ENCODE data around the gene PBX1.
"Not testable (repeated sequence)": the region's sequence is repeated elsewhere in the genome, so short reads cannot be mapped to it uniquely, and the experiment has no call there.

PBX1 gene

DNA sequence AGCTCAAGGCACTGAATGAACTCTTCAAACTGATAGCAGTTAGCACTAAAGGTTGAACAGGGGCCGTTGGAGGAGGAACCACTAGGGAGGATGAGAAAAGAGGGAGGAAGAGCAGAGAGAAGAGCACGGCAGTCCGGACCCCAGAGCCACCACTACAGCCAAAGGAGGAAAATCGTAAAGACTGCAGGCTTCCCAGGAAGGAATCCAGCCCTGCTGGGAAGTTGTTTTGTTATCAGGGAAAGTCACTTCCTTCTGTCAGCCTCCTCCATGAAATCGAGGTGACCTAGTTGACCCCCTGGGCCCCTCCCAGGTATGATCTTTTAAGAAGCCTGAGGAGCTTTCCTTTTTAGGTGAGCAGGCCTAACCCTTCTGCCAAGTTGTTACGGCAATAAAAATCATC, 88.2 kb downstream of the PBX1 start:
- H3K27me3 Mint-ChIP-seq, result peaks cover 7% of the 10 kb centered on the region
- H3K9me3 Mint-ChIP-seq, result no peaks in the 10 kb centered on the region
- H3K4me1 Mint-ChIP-seq (ENCODE audit: low read depth), result peaks cover 6% of the 10 kb centered on the region
- H3K4me3 Mint-ChIP-seq, result no peak overlapping the region
- no peak overlapping the region for H3K27ac Mint-ChIP-seq
- no peaks in the 10 kb centered on the region for H3K36me3 Mint-ChIP-seq (ENCODE audit: low read depth)

DNA sequence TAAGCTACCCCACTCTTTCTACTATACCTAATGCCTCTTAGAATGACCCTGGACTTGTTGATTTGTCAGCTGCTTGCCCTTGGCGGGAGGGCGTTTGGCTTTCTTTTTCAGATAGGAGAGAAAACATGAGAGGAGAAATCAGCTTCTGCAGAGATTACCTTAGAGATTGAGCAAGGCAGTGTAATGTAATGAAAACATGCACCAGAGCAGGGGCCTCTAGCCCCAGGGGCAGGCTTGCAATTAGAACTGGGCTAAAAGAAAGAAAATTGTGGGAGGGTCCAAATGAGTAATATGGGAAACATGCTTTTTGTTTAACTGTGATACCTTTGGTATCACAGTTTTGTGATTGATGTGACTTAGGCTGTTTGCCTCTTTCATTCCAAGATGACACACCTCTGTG, 89.7 kb downstream of the PBX1 start:
- H3K9me3 Mint-ChIP-seq, result no peaks in the 10 kb centered on the region
- H3K27ac Mint-ChIP-seq, result no peak overlapping the region
- no peak overlapping the region for H3K4me3 Mint-ChIP-seq
- H3K4me1 Mint-ChIP-seq (ENCODE audit: low read depth), result peaks cover 6% of the 10 kb centered on the region
- no peaks in the 10 kb centered on the region for H3K36me3 Mint-ChIP-seq (ENCODE audit: low read depth)
- peaks cover 10% of the 10 kb centered on the region for H3K27me3 Mint-ChIP-seq

DNA sequence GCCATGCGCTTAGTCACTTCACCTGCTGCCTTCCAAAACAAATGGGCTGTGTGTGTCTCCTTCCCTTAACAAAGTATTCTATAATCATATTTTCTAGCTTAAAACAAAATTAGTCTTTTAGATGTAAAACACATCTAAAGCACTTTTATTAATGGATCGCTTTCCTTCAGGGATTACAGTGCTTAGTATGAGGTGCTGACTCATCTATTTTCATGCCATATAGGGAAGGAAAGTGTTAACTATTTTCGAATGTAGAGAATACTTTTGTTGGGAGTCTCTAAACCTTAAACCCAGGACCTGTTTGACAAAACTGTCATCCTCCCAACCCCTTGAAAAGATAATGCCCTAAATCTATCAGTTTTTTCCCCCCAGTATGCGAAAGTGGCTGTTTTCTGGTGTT, 90.2 kb downstream of the PBX1 start:
- Mint-ChIP-seq H3K4me1 (ENCODE audit: low read depth) (peaks cover 6% of the 10 kb centered on the region), H3K4me3 (no peak overlapping the region), H3K27ac (no peak overlapping the region), H3K36me3 (ENCODE audit: low read depth) (no peaks in the 10 kb centered on the region), H3K9me3 (no peaks in the 10 kb centered on the region), H3K27me3 (peaks cover 10% of the 10 kb centered on the region)

DNA sequence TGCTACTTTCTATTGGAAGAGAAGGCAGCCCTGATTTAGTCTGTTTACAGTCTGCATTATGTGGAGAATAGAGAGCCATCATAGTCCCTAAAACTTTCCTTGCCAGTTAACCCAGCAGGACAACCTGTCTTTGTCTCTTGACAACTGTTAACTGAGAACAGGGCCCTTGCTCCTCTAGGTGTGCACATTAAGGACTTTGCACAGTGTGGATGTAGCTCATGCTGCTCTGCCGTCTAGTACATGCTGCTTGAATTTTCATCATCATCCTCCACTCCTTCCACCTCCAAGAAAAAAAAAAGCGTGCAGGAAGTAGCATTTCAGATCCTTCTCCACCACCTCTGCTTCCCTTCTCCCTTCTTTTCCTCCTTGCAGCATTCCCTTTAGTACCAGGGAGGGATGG, 91.5 kb downstream of the PBX1 start:
- Mint-ChIP-seq H3K36me3 (ENCODE audit: low read depth) (no peaks in the 10 kb centered on the region), H3K4me1 (ENCODE audit: low read depth) (peaks cover 6% of the 10 kb centered on the region), H3K27me3 (peaks cover 11% of the 10 kb centered on the region), H3K27ac (no peak overlapping the region), H3K4me3 (no peak overlapping the region), H3K9me3 (no peaks in the 10 kb centered on the region)

DNA sequence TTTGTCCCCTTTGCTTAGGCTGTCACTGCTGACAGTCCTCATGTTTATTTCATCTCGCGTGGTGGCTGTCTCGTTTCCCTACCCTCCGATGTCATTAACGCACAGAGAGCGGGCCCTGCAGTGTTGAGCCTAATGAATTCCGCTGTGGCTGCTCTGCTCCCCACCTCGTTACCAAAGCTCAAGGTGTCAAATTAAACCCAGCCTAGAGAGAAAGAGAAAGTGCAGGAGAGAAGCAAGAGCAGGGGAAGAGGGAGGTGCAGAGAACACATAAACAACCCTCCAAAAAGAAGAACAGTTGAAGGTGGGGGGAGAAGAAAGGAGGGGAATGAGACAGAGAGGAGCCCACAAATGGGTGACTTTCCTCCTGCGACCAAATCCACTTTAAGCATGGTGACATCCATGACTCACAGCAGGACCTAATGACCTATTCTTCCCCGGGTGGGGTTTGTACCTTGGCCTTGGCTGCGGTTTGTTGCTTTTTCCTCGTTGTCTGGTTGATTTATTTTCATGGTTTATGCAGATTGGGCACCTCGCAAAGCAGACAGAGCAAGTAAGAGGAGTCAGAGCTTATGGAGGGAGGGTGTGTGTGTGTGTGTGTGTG, 92.5 kb downstream of the PBX1 start:
- Mint-ChIP-seq H3K27ac (no peak overlapping the region), H3K9me3 (peaks cover 2% of the 10 kb centered on the region), H3K4me3 (no peak overlapping the region), H3K27me3 (peaks cover 12% of the 10 kb centered on the region), H3K4me1 (ENCODE audit: low read depth) (peaks cover 6% of the 10 kb centered on the region), H3K36me3 (ENCODE audit: low read depth) (no peaks in the 10 kb centered on the region)

DNA sequence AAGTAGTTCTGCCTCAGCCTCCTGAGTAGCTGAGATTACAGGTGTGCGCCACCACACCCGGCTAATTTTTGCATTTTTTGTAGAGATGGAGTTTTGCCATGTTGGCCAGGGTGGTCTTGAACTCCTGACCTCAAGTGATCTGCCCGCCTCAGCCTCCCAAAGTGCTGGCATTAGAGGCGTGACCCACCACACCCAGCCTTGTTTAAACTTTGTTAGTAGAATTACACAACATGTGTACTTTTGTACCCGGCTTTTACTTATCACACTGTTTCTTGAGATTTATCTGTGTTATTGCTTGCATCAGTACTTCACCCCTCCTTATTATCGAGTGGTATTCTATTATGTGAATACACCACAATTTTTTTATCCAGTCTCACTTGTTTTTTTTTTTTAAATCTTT, 94.0 kb downstream of the PBX1 start:
- not testable (repeated sequence) for H3K4me3 Mint-ChIP-seq; H3K27ac Mint-ChIP-seq; H3K36me3 Mint-ChIP-seq (ENCODE audit: low read depth); H3K9me3 Mint-ChIP-seq; H3K4me1 Mint-ChIP-seq (ENCODE audit: low read depth)
- H3K27me3 Mint-ChIP-seq, result peaks cover 12% of the 10 kb centered on the region

DNA sequence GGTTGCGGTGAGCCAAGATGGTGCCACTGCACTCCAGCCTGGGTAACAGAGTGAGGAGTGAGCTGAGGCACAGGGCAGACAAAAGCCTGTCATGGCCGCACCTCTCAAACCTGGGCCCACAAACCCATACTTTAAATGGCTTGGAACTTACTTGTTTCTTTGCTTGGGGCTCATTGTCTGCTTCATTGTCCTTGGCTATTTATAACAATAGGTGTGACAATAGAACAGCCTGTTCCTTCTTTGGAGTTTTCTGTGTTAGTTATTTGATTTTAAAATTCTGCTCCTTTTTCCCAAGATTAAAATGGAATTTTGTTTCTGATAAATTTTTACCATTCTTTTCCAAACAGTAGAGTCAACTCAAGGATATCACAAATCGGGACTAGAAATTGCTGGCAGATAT, 94.7 kb downstream of the PBX1 start:
- Mint-ChIP-seq H3K4me3 (no peak overlapping the region), H3K36me3 (ENCODE audit: low read depth) (no peaks in the 10 kb centered on the region), H3K4me1 (ENCODE audit: low read depth) (peaks cover 6% of the 10 kb centered on the region), H3K9me3 (peaks cover 3% of the 10 kb centered on the region), H3K27me3 (peaks cover 12% of the 10 kb centered on the region), H3K27ac (no peak overlapping the region)

DNA sequence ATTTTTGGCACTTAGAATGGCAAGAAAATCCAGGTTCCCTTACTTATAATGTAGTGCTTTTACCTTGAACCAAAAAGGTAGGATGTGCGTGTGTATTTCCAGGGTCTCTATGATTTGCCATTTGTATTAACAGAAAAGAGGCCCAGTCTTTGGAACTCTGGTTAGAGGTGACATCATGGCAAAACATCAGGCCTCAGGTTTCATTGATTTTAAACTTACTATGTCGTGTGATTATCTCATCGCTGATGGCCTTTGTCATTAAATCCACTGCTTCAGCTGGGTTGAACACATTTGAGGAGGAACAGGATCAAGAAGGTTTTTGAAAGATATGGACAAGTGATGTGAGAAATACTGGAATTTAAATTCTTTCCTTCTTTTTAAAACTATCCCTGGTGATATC, 95.2 kb downstream of the PBX1 start:
- Mint-ChIP-seq H3K27me3 (peaks cover 12% of the 10 kb centered on the region), H3K9me3 (peaks cover 3% of the 10 kb centered on the region), H3K4me1 (ENCODE audit: low read depth) (peaks cover 6% of the 10 kb centered on the region)

DNA sequence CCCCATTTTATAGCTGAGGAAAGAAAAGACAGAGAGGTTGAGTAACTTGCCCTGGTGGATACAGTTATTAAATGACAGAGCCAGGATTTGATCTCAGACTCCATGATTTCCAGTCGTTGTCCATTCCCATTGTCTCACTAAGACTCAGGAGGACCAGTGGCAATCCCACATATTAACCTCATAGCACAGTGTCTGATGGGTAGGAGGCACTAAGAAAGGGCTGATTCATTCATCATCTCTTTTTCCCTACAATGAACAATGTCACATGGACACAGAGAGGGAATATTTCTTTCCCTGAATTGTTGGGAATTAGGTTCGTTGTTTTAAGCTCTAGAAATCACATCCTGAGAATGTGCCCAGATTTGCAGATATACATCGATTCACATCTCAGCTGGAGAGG, 99.9 kb downstream of the PBX1 start:
- Mint-ChIP-seq H3K9me3 (peaks cover 3% of the 10 kb centered on the region), H3K36me3 (ENCODE audit: low read depth) (no peaks in the 10 kb centered on the region), H3K4me3 (no peak overlapping the region), H3K27ac (no peak overlapping the region), H3K27me3 (peaks cover 3% of the 10 kb centered on the region), H3K4me1 (ENCODE audit: low read depth) (peaks cover 12% of the 10 kb centered on the region)

More for the DNA sequence above, 95.2 kb downstream of the PBX1 start:
- H3K4me3 Mint-ChIP-seq, result no peak overlapping the region
- no peak overlapping the region for H3K27ac Mint-ChIP-seq
- H3K36me3 Mint-ChIP-seq (ENCODE audit: low read depth), result no peaks in the 10 kb centered on the region

DNA sequence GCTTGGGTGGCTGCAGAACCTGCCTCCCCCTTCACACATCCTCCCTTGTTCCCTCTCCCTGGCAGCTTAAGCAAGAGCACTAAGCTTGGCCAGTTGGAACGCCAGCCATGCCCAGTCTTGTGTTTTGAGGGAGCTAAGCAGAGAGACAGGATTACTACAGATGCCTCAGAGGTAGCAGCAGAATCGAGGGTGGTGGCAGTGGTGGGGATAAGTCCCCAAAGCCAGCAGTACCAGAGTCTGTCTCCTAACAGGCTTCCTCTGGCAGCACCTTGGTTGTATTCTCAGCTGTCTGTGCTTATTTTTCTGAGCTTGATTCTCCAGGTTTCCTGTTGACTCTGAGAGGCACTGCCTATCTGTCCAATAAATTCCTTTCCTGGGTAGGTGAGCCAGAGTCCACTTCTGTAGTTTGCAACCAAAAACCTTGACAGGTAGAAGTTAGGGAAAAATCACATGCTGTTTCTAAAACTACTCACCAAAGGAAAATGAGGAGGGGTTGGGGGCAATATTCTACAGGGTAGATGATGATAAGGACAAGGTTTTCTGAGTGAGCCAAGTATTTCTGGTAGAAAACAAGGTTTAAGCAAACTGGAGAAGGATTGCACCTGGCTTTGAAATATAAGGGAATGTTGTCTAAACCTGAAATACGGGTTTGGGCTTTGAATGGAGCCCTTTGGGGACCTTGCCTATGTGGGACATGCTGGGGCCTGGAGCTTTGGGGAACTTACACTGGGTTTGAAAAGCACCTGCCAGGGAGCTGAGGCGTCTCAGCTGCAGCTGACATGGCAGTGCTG, 100.8 kb downstream of the PBX1 start:
- Mint-ChIP-seq H3K36me3 (ENCODE audit: low read depth) (no peaks in the 10 kb centered on the region), H3K4me3 (no peak overlapping the region), H3K27ac (no peak overlapping the region), H3K9me3 (peaks cover 7% of the 10 kb centered on the region), H3K4me1 (ENCODE audit: low read depth) (peaks cover 12% of the 10 kb centered on the region), H3K27me3 (peaks cover 3% of the 10 kb centered on the region)

DNA sequence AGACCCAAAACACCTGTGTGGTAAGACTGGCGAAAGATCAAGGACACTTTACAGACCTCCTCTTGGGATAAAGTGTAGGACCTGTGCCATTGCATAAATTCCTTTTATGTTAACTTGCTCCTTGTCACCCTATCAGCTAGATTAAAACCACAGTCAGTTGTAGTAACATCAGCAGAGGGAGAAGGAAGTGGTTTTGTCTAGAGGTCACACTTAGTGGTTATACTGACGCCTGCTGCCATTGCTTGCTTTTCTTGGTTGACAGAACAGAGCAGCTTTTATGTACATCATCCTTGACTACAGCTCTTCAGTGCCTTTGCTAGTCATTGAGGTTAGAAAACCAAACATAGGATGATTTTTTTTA, 101.4 kb downstream of the PBX1 start:
- peaks cover 12% of the 10 kb centered on the region for H3K4me1 Mint-ChIP-seq (ENCODE audit: low read depth)
- H3K27ac Mint-ChIP-seq, result no peak overlapping the region
- peaks cover 7% of the 10 kb centered on the region for H3K9me3 Mint-ChIP-seq
- H3K27me3 Mint-ChIP-seq, result peaks cover 3% of the 10 kb centered on the region
- no peak overlapping the region for H3K4me3 Mint-ChIP-seq
- no peaks in the 10 kb centered on the region for H3K36me3 Mint-ChIP-seq (ENCODE audit: low read depth)

DNA sequence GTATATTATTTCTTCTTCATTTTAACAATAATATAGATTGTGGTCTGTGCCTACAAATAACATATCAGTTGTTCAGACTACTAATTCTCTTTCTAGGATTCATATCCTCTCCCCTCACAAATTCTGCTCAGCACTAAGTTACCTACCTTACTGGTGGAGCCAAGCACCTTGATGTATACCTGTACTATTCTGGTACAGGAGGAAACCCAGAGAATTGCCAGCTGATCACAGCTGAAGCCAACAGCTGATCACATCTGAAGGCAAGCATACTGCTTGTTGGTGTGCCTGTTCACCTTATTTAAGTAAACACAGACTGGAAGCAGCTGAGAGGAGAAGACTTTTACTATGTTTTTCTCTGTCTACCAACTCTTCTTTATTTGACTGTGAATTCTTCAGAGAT, 101.8 kb downstream of the PBX1 start:
- no peaks in the 10 kb centered on the region for H3K27me3 Mint-ChIP-seq
- H3K4me1 Mint-ChIP-seq (ENCODE audit: low read depth), result peaks cover 12% of the 10 kb centered on the region
- no peak overlapping the region for H3K27ac Mint-ChIP-seq
- no peak overlapping the region for H3K4me3 Mint-ChIP-seq
- H3K9me3 Mint-ChIP-seq, result peaks cover 7% of the 10 kb centered on the region
- no peaks in the 10 kb centered on the region for H3K36me3 Mint-ChIP-seq (ENCODE audit: low read depth)

DNA sequence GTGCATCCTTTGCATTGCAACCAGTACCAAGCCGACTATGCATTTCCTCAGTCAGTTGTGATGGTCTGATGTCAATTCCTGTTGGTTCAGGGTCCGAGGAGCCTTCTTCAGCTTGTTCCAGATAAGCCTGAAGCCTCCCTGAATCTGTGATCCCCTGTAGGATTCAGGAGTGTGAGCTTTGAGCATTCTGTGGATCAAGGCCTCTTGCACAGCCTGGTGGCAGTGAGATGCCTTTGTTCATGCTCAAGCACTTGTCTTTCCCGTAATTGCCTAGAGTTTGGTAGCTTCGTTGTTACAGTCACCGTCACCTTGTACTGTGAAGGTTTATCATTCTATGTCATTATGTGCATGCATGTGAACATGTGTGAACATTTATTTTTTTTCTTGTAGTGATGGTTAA, 103.5 kb downstream of the PBX1 start:
- no peaks in the 10 kb centered on the region for H3K27me3 Mint-ChIP-seq
- H3K27ac Mint-ChIP-seq, result no peak overlapping the region
- no peak overlapping the region for H3K4me3 Mint-ChIP-seq
- H3K4me1 Mint-ChIP-seq (ENCODE audit: low read depth), result peaks cover 12% of the 10 kb centered on the region
- H3K9me3 Mint-ChIP-seq, result peaks cover 4% of the 10 kb centered on the region
- H3K36me3 Mint-ChIP-seq (ENCODE audit: low read depth), result no peaks in the 10 kb centered on the region

DNA sequence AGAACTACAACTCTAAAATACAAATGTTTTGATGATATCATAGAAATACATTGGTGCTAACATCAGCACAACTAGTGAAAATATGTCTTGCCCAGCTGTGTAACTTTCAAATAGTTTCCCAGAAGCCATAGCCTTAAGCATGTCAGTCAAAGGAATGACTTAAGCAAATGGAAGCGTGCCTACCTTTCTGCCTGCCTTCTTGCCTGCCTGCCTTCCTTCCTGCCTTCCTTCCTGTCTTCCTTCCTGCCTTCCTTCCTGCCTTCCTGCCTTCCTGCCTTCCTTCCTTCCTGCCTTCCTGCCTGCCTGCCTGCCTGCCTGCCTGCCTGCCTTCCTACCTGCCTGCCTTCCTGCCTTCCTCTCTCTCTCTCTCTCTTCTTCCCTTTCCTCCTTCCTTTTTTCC, 104.0 kb downstream of the PBX1 start:
- no peaks in the 10 kb centered on the region for H3K36me3 Mint-ChIP-seq (ENCODE audit: low read depth)
- H3K4me1 Mint-ChIP-seq (ENCODE audit: low read depth), result peaks cover 12% of the 10 kb centered on the region
- H3K4me3 Mint-ChIP-seq, result no peak overlapping the region
- no peak overlapping the region for H3K27ac Mint-ChIP-seq
- no peaks in the 10 kb centered on the region for H3K27me3 Mint-ChIP-seq
- H3K9me3 Mint-ChIP-seq, result peaks cover 4% of the 10 kb centered on the region

DNA sequence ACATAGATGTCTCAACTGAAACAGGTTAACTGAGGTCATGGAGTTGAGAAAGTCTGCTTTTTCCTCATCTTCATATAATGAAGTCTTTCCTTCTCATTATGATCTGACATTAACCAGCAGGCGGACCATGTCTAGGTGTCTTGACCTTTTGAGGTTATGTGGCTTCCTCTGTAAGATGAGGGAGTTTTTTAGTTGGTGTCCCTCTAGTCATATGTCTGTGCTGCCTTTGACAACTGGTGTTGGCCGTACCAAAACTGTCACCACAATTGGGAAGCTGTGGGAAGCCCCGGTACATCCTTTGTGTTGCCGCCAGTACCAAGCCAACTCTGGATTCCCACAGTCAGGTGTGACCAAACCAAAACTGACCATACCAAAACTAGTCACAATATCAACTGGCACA, 105.1 kb downstream of the PBX1 start:
- H3K36me3 Mint-ChIP-seq (ENCODE audit: low read depth), result no peaks in the 10 kb centered on the region
- H3K27ac Mint-ChIP-seq, result no peak overlapping the region

DNA sequence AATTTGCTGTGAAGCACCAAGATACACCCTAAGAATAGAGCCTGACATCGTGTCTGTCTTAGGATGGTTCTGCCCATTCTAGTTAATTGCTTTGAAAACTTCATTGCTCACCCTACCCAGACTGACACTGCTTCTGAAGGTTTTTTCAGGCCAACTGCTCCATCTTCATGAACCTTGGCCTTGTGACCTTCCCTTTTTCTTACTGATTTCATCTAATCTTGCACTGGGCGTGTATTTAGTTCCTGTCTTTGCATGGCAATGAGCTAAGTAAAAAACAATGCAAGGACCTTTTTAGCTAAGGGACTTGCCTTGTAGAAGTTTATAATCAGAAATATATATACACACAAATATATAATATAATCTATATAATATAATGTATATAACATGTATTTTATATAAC, 108.0 kb downstream of the PBX1 start:
- Mint-ChIP-seq H3K4me3 (no peak overlapping the region), H3K4me1 (ENCODE audit: low read depth) (no peaks in the 10 kb centered on the region), H3K27me3 (peaks cover 3% of the 10 kb centered on the region), H3K9me3 (peaks cover 13% of the 10 kb centered on the region), H3K27ac (no peak overlapping the region), H3K36me3 (ENCODE audit: low read depth) (no peaks in the 10 kb centered on the region)

More for the DNA sequence above, 105.1 kb downstream of the PBX1 start:
- no peak overlapping the region for H3K4me3 Mint-ChIP-seq
- H3K4me1 Mint-ChIP-seq (ENCODE audit: low read depth), result peaks cover 12% of the 10 kb centered on the region
- H3K9me3 Mint-ChIP-seq, result peaks cover 6% of the 10 kb centered on the region
- no peaks in the 10 kb centered on the region for H3K27me3 Mint-ChIP-seq
